Measurements from ENCODE around the gene UBE2O.

DNA sequence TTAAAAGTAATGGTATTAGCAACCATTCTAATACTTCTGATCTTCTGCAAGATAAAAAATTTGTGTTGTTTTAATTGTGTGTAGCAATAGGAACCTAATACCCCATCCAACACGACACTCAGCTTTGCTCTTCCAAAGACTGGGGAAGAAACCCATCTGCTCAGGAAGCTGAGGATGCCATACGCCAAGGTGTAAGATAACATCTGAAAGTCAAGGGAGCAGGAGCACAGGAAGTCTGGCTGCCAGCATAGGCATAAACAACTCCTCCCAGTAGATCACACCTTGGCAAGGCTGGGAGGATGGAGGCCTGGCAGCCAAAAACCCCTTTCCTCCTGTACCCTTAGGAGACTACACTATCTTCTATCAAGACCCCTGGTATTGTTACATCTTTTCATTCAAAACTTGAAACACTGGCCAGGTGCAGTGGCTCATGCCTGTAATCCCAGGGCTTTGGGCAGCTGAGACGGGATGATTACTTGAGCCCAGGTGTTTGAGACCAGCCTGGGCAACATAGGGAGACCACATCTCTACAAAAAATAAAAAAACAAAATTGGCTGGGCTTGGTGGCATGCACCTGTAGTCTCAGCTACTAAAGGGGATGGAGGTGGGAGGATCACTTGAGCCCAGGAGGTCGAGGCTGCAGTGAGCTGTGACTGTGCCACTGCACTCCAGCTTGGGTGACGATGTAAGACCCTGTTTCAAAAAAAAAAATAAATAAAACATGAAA lies 74.2 kb downstream of the UBE2O start:
- TF ChIP-seq, protein P1, sequence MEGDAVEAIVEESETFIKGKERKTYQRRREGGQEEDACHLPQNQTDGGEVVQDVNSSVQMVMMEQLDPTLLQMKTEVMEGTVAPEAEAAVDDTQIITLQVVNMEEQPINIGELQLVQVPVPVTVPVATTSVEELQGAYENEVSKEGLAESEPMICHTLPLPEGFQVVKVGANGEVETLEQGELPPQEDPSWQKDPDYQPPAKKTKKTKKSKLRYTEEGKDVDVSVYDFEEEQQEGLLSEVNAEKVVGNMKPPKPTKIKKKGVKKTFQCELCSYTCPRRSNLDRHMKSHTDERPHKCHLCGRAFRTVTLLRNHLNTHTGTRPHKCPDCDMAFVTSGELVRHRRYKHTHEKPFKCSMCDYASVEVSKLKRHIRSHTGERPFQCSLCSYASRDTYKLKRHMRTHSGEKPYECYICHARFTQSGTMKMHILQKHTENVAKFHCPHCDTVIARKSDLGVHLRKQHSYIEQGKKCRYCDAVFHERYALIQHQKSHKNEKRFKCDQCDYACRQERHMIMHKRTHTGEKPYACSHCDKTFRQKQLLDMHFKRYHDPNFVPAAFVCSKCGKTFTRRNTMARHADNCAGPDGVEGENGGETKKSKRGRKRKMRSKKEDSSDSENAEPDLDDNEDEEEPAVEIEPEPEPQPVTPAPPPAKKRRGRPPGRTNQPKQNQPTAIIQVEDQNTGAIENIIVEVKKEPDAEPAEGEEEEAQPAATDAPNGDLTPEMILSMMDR (IDR thresholded peaks at IDR 0.05; ENCODE audit: low read length) = no peak
- TF ChIP-seq EZH2 (IDR thresholded peaks at IDR 0.05; ENCODE audit: borderline replicate concordance, low read length) = no peak

Data from OCI-LY1 (cell line).